ENCODE results near the gene FBXL22.
A peak's percentile ranks its signal among the peaks of the same experiment; 100 is the strongest.

Gene FBXL22, protein sequence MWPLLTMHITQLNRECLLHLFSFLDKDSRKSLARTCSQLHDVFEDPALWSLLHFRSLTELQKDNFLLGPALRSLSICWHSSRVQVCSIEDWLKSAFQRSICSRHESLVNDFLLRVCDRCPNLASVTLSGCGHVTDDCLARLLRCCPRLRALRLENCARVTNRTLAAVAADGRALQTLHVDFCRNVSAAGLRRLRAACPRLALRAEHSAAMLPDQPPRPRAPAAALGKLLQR

DNA sequence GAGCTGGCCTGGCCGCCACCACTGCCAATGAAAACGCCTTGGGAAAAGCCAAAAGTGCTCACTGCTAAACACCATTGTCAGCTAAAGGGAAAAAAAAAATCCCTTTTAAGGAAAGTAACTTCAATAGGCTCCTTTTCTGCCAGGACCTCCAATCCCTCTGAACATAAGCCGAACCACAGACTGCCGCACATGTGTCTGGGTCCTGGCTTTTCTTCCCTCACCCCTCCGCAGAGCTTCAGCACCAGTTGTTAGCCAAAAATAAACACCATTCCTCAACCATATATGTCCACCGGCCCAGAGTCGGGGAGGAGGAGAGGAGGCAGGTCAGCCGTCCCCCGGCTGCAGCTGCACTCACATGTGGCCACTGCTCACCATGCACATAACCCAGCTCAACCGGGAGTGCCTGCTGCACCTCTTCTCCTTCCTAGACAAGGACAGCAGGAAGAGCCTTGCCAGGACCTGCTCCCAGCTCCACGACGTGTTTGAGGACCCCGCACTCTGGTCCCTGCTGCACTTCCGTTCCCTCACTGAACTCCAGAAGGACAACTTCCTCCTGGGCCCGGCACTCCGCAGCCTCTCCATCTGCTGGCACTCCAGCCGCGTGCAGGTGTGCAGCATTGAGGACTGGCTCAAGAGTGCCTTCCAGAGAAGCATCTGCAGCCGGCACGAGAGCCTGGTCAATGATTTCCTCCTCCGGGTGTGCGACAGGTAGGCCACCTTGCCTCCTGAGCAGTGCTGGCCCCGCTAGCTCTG, at the start of gene FBXL22:
TSS of gene FBXL22 (plus strand) at position 350 of the 753 bp plus-strand sequence. CDS start at position 356, 6 bp downstream.
- peak; percentile 64 for DNase-seq

DNA sequence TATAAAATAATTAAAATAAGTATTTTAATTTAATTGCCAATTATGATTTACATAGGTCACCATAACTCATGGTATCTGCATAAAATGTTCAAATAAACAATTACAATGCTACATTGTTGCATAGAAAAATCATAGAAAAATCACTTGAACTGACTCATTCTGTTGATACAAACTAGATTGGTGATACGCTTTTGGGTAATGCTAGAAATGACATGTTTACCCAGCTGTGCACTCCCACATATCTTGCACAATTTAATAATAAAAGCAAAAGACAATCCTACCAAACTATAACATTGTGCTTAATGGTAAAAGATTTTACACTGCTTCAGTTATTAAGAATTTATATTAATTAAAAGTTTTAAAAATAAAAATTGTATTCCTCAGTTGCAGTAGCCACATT, 45.8 kb upstream of the FBXL22 start:
- DNase-seq: no peak

DNA sequence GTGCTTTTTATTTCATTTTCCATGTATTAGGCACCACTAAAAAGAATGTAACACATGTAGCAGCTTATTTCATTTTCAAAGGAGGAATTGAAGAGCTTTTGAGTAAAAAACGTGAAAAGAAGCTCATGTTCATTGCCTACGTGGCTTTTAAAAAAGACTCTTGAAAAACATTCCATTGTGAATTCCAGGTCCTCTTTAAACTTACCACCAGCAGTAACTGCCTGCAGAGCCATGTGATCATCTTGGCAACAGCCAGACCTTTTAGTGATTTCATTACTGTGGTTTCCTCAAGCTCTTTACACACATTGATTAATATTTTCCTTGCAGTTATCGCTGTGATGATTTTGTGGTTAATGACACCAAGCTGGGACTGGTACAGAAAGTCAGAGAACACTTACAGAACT, 43.8 kb upstream of the FBXL22 start:
- DNase-seq: no peak

DNA sequence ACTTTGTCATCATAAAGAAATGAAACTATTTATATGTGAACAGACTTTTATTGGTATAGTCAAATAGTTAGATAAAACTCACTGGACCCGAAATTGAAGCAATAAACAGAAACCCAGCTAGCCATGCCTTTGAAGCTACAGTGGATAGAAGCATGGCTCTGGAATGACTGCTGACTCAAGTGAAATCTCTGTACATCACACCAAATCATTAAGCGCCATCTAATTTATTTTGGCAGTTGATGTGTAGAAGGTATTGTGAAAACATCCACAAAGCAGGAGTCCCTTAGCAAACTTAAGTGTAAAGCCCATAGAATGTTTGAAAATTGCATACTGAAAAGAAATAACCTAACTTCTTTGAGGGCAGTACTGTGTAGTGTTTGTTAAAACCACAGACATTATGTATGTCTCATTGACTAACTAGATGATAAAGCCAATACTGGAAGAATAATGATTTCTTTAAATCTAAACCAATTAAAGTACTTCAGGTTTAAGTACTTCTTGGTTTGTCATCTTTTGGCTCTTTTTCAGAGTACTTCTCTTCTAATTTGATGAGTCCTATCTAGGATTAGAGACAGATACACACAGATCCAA, 42.8 kb upstream of the FBXL22 start:
- DNase-seq: no peak

DNA sequence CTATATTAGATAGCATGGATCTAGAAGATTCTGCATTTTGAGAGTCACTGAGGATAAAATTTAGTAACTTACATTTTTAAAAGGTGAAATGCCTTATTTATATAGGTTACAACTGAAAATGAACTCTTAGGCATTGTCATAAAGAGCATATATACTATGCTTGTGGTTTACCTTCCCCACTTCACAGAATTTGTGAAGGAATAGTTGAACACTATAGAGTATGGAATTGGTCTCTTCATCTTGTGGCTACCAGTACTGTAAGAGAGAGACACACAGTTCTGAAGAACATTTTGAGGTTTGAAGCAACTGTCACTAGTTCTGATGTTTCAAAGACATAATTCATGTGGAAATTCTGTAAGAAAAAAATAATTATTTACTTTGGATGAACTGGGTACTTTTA, 41.7 kb upstream of the FBXL22 start:
- no peak for DNase-seq

DNA sequence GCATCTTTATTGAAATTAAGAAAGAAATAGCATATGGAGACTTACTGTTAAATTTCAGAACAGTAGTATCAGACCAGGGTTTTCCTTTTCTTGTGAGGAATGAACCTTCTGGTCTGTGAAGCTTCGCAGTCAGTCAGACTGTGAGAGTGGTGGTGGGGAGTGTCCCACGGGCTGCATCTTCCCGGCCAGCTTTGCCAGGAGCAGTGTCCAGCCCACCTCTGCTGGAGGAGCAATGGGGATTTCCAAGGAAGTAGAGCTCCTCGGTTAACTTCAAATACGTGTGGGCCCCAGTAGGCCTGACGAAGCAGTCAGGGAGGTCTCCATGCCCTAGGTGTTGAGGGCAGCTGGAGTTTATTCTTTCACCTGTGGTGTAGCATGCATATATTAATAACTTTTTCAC, 40.9 kb upstream of the FBXL22 start:
- no peak for DNase-seq

DNA sequence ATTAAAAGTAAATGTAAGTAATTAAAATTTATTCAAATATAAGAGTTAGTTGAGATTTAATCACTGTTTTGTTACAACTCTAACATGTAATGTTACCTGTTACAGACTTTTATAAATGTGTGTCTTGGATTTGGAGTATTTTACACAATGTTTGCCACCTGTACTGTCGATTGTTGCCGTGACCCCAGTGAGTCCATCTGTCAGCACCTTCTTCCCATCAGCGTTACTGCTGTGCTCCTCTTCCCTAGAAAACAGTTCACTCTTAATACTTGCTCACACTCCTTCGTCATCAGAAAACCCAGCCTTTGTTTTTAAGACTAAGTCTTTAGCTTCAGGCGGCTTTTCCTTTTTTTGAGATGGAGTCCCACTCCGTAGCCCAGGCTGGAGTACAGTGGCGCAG, 40.5 kb upstream of the FBXL22 start:
- DNase-seq: no peak

DNA sequence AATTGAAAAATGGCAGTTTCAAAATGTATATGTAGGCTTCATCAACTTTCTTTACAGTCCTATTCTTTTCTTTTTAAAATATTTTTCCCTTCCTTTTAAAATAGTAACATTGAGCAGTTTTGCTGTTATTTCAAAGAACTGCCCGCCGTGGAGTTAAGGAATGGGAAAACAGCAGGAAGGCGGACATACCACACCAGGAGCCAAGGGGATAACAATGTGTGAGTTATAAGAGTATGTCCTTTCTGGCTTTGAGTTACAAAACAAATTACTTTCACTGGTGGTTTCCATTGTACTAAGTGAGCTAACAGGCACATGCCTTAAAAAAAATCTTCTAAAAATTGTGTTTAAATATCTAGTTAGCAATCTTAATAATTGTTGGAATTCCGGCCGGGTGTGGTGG, 37.4 kb upstream of the FBXL22 start:
- no peak for DNase-seq

DNA sequence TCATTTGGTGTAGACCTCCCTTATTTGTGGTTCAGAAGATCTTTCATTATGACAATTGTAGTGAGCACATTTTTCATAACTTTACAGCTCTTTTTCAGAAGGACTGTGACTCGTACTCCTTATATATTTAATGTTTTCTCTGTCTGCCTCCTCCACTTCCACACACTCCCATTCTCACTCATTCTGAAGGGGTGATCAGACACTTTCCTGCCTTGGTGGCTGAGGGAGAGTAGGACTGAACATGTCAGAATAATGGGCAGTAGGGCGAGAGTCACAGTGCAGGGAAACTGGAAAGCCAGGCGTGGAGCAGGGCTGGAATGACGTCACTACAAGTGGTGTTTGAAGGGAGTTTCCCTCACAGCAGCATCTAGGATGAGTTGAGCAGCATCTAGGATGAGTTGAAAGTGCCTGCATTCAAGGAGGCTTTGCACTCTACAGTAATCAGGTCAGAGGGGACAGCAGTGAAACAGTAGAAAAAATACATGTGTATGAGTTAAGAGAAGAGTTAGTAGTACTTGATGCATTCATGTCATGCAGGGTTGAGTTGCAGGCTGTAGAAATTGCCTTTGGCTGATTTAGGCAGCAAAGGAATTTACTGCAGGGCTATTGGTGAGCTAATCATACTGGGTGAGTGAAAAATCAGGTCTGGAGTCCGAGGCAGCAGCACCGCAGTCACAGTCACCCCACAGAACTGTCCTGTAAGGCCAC, 36.3 kb upstream of the FBXL22 start:
- DNase-seq: no peak

DNA sequence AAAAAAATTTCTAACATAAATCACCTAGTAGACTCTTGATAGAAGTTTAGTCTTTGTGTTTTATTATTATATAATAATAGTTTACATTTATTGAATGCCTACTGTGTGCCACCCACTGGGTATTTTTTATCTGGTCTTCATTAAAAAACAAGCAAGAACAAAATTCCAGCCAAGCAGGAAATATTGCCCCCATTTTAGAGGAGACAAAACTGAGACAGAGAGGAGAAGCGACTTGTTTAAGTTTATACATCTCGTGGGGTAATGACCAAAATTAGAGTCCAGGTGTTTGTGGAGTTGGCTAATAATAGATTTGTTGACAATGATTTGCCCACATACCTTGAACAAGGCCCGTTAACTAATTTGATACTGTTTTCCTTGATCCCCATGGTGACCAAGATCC, 33.1 kb upstream of the FBXL22 start:
- DNase-seq: no peak

DNA sequence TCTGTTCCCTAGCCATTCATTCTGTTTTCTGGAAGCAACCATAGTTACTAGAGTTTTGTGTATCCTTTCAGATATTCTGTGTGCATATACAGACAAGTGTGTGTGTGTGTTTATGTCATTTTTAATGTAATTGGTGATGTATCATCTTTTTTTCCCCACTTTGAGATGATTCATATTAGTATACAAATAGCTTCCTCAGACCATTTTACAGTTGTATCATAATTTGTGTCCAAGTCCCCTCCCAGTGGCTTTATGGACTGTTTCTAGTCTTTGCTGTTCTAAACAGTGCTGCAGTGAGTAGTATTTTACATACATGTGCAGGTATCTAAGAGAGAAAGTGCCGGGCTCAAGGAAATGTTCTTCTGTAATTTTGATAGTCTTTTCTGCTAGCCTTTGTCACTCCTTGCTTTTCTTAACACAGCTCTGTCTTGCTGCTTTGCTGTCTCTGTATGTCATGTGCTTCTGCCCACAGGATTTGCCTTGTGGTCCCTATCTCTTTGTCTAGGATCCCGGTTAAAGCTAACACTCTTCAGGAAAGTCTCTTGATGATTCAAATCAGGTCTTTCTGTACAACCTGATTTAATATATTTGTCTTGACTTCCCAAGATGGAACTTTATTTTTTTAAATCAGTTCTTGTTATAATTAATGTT, 31.5 kb upstream of the FBXL22 start:
- DNase-seq: no peak

DNA sequence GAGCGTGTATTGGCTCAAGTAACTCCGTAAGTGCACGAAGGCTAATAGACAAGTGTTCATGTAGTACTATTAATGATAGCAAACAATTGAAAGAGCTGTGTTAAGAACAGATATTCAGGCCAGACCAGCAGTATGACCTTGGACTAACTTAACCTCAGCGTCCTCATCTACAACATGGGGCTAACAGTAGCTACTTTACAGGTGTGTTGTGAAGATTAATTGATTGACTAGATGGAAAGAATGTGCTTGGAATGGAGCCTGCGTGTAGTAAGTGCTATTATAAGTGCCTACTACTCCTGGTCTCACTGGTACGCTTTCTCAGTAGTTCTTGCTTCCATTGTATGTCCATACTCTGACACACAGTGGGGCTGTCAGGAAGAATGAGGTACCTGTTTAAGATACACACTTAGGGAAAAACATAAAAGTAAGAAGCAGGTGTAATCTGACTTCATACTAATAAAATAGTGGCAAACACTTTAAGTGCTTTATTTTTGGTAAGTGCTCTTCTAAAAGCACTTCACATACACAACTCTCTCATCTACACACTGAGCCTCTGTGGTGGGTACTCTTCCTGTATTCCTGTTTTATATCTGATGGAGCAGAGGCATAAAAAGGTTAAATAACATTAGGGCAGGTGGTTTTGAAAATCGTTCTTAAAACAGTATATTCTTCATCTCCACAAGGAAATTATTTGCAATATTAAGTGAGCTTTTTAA, 24.3 kb upstream of the FBXL22 start:
- no peak for DNase-seq

DNA sequence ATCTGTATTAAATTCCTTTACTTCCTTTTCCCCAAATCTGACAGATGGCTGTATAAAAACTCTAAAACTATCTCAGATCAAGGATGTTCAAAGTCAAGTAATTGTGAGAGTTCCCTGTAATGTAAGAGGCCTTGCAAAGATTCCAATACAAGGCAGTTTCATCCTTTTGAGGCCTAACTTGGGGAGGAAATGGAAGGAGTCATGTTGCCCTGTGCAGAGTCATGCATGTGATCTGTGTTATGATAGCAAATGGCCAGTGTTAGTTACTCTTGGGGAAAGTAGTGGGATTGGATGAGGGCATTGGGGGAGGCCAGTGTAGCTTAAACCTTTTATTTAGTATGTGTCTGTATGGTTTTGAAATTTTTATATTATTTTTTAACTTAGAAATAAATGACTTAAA, 23.7 kb upstream of the FBXL22 start:
- no peak for DNase-seq

DNA sequence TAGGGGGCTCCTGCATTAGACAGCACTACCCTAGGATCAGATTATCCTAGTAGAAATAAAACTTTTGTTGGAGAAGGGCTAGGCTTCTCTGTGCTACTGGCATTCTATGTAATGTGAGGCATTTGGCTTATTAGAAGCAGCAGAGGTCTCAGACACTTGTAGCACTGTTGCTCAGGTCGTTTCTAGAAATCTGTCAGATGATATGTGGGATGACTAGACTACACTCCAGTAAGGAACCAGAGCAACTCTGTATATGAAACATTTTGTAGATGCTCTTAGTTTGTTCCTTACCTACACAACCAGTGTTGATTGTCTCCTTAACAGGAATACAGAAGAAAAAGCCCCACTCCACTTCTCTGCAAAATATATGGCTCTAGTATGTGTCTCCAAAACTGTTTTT, 21.9 kb upstream of the FBXL22 start:
- DNase-seq: no peak

DNA sequence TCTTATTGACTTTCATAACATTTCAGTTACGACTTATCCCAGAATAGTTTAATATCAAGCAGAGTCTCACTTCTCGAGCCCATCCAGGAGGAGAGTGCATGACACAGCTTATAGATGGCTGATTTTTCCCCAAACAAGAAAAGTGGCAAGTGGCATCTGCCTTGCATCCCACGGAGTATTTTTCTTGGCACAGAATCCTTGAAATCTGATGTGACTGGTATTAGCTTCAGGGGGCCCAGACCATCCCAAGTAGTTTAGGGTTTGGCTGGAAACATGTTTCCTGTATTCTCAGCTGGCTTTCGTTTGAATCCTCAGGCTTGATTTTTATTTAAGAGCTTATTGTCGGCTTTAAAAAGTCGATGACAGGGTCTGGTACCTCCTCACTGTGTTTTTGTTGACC, 20.7 kb upstream of the FBXL22 start:
- no peak for DNase-seq

DNA sequence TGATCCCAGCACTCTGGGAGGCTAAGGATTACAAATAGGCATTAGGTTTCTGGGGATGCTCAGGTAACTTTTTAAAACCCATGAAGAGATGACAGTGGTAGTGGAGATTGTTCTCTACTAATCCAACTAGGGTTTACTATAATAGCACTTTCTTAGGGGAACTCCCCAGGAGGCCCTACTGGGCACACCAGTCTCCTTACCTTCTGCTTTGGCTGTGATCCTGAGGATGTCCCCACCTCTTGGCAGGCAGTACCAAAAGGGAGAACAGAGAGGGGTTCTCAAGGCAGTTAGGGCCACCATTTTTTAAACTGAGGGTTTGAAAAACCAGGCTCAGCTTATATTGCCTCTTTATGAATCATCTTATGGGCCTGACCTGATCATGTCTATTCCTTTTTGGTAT, 15.0 kb upstream of the FBXL22 start:
- no peak for DNase-seq

DNA sequence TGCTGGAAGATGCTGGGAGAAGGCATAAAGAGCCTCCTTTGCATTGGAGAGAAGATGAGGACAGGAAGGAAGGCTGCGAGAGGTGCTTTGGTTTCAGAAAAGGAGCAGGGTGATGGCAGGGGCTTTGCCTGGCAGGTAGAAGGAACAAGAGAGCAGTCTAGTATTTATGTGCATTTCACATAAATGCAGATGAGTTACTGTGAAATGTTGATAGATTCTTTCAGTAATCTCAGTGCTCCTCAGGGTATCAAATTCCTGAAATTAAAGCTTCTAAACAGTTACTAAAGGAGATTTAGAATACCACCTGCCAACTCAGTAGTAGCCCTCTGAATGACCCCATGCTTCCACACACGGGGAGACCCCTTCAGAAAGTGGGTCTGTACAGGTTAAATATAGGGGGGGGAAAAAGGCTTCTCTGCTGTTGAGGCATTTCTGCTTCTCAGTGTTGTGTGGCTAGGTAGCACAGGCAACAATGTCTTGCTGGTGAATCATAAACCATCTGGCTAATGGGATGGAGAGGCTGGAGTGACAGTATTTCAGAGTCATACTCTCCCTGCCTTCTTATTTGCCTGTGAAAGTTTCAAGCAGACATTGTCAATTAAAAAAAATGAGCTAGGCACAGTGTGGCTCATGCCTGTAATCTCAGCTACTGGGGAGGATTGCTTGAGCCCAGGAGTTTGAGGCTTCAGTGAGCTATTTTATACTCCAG, 14.3 kb upstream of the FBXL22 start:
- no peak for DNase-seq

DNA sequence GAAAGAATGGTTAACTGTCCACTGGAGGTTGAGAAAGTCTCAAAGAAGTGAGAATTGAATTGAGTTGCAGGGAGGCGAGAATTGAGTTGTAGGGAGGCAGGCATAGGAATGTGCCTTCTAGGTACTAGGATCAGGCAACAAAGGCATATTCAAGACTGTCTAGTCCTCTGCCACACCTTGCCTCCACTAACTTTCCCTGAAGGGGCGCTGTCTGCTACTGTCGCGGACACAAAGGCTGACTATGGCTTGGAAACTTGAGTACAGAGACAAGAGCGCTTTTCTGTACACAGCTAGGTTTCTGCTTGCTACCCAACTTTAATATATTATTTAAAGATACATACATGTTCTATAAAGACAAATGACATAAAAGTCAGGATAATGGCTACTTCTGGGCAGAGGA, 10.4 kb upstream of the FBXL22 start:
- no peak for DNase-seq

DNA sequence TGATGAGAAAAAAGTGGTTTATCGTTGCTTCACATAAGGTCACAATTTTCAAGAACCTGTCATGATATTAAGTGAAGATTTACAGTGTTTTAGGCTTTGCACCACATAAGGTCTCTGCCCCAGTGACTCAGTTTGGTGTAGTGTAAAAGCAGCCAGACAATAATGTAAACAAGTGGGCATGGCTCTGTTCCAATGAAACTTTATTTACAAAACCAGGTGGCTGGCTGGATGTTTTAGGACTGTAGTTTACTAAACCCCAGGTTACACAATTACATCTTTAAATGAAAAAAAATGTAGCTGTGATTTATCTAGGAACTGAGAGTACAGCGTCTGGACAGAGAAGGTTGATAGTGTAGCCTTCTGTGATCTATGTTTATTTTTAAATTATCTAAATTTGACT, 9.7 kb upstream of the FBXL22 start:
- no peak for DNase-seq

DNA sequence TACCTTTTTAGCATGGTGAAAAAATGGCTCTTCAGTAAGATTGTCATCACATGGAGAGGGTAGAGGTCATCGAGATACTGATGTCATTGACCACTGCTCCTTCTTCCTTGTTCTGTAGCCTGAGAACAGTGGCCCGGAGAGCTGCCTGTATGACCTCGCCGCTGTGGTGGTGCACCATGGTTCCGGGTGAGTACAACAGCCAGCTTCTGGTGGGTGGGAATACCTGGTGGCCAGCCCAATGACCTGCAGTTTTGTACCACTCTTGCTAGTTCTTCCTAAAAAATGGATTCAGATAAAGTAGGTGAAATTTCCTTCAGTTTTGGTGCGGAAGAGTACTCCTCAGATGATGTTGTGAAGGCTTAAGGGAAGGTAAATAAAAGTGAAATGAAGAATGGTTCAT, 8.4 kb upstream of the FBXL22 start:
- no peak for DNase-seq

DNA sequence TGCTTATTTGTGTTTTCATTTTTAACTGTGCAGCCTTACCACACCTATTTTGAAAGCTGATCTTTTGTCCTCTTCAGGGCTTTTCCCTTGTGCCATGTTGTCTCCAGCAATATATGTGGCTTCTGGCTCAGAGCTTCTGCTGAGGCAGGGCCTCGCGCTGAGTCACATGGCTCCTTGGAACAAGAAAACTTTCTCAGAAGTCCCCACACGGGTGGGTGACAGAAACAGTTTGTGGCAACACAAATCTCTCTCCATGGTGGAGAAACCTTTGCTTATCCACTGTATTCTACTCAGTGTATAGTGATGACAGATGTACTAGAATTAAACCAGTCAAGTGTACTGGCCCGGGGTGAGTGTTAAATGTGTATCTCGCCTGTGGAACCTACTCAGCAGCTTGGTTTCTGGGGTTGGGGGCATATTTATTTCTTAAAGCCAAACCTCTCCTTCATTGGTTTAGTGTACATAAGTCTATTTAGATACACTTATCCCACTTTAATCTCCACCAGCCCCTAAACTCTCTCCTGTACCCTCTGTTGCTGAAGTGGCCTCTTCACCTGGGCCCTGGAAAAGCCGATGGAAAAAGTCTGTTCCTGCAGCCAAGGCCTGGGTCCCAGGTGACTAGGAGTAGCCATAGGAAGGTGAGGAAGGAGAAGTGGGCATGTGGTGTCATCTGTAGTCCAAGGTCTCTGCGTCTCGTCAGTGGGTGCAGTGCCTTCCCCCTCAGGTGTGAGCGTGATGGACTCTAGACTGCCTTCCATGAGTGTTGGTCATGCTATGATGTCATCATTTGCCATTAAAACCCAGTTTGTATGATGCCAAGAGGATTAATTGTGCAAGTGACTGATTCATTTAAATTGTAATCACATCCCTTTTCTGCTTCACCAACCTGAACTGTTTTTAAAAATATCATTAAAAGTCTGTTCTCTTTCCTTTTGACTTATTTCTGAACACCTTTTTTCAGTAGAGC, 3.2 kb upstream of the FBXL22 start:
- no peak for DNase-seq
